PC-3 (cell line): ENCODE data around the gene ORAI2. TPM values are rescaled to one million over a fixed set of nuclear protein-coding genes. Genes with fewer than 3 reads are reported as not detected.

Source experiments
- ATAC-seq: fragments of 200-7000 bp; cut with Tn5 transposase; 2 replicates; pipeline ENCODE4 v1.9.1; 2020; ENCODE audit warnings: mild to moderate bottlenecking, moderate library complexity
- BruUV-seq: library from RNA; stranded (reverse); fragments of 400-500 nt; replicated peaks from 2 replicates; lab custom pipeline; 2021; lab: Mats Ljungman, UMichigan
- CTCF ChIA-PET: fragments of 300-600 bp; sonication (Branson Sonifier 250); formaldehyde crosslinking; loops from one replicate; lab custom pipeline; 2022; ENCODE audit warnings: antibody characterized with exemption; lab: Charles Lee
- POLR2A ChIA-PET: fragments of 300-600 bp; sonication (Branson Sonifier 250); formaldehyde crosslinking; loops from one replicate; lab custom pipeline; 2022; ENCODE audit warnings: antibody characterized with exemption; ENCODE audit not compliant: unreplicated experiment; lab: Charles Lee
- DNase-seq: peaks from one replicate; pipeline ENCODE4 v3.0.0-alpha.2; 2015
- H2AFZ ChIP-seq: fragments of 300-600 bp; sonication (generic); 2 replicates; pipeline ENCODE4 v1.6.0; 2016; ENCODE audit warnings: antibody characterized with exemption, low read length
- H3F3A ChIP-seq: fragments of 300-600 bp; sonication (generic); one replicate; pipeline ENCODE4 v1.6.0; 2017; ENCODE audit warnings: antibody characterized with exemption, low read length, control low read depth, mild to moderate bottlenecking; ENCODE audit not compliant: unreplicated experiment
- H3K27ac ChIP-seq: fragments of 300-600 bp; sonication (generic); 2 replicates; pipeline ENCODE4 v1.5.1; 2016; ENCODE audit warnings: mild to moderate bottlenecking, low read length
- H3K27me3 ChIP-seq: fragments of 300-600 bp; sonication (generic); 2 replicates; pipeline ENCODE4 v1.6.1; 2016; ENCODE audit warnings: low read length, mixed read lengths
- H3K36me3 ChIP-seq: fragments of 300-600 bp; sonication (generic); 2 replicates; pipeline ENCODE4 v1.6.1; 2016; ENCODE audit warnings: low read depth, mixed run types, low read length, mixed read lengths
- H3K4me1 ChIP-seq: fragments of 300-600 bp; sonication (generic); 2 replicates; pipeline ENCODE4 v1.5.1; 2016; ENCODE audit warnings: low read length; ENCODE audit not compliant: insufficient read depth
- H3K4me2 ChIP-seq: fragments of 300-600 bp; sonication (generic); 2 replicates; pipeline ENCODE4 v1.6.0; 2016; ENCODE audit warnings: low read length
- H3K4me3 ChIP-seq: fragments of 300-600 bp; sonication (generic); 2 replicates; pipeline ENCODE4 v1.5.1; 2016; ENCODE audit warnings: mild to moderate bottlenecking, low read length, mixed read lengths
- H3K79me2 ChIP-seq: fragments of 300-600 bp; sonication (generic); 2 replicates; pipeline ENCODE4 v1.6.1; 2017; ENCODE audit warnings: low read length, mixed read lengths
- H3K9ac ChIP-seq: fragments of 300-600 bp; sonication (generic); 2 replicates; pipeline ENCODE4 v1.6.0; 2016; ENCODE audit warnings: mild to moderate bottlenecking, low read length
- H3K9me2 ChIP-seq: fragments of 300-600 bp; sonication (generic); replicated peaks from 2 replicates; pipeline ENCODE4 v1.6.1; 2016; ENCODE audit warnings: mixed run types, low read length, mixed read lengths
- H3K9me3 ChIP-seq: fragments of 300-600 bp; sonication (generic); 2 replicates; pipeline ENCODE4 v1.6.1; 2016; ENCODE audit warnings: low read length, mixed read lengths
- H4K20me1 ChIP-seq: fragments of 300-600 bp; sonication (generic); 2 replicates; pipeline ENCODE4 v1.6.1; 2016; ENCODE audit warnings: low read length, mixed read lengths
- CTCF ChIP-seq: fragments of 300-600 bp; sonication (generic); conservative IDR thresholded peaks from 2 replicates; pipeline ENCODE4 v1.5.1; 2017; ENCODE audit warnings: antibody characterized with exemption, low read depth, mild to moderate bottlenecking, low read length
- EZH2 ChIP-seq: fragments of 300-600 bp; sonication (generic); IDR thresholded peaks from one replicate; pipeline ENCODE4 v1.6.1; 2017; ENCODE audit warnings: antibody characterized with exemption, mild to moderate bottlenecking, low read length; ENCODE audit not compliant: unreplicated experiment
- EZH2phosphoT487 ChIP-seq: fragments of 300-600 bp; sonication (generic); IDR thresholded peaks from 2 replicates; pipeline ENCODE4 v1.6.1; 2018; ENCODE audit warnings: mild to moderate bottlenecking, antibody characterized with exemption, low read length, borderline replicate concordance
- intact Hi-C: fragments of 100-400 bp; cut with micrococcal nuclease; formaldehyde crosslinking; loops from 2 replicates; pipeline ENCODE4 v1.9.0; 2023
- total RNA-seq: library from RNA; depleted of rRNA; stranded (reverse); fragments of >200 nt; gene quantifications from 2 replicates; pipeline ENCODE4 v1.2.3, GENCODE V29; 2014

The ORAI2 gene
- total RNA-seq, 1 experiment from 2014 or later: 20.8 TPM

GRCh38 chr7:102429141-102429899 lies 4.1 kb upstream of the ORAI2 start:
- no peaks in the 10 kb centered on the region for H4K20me1 ChIP-seq
- peaks cover 15% of the 10 kb centered on the region for H3K4me1 ChIP-seq
- H3K9ac ChIP-seq: no peak overlapping the region
- no peaks in the 10 kb centered on the region for H3K9me2 ChIP-seq
- no peaks in the 10 kb centered on the region for H3K79me2 ChIP-seq
- H3K36me3 ChIP-seq: no peaks in the 10 kb centered on the region
- no peak overlapping the region for H3K4me3 ChIP-seq
- intact Hi-C loops: no loop called here
- TF ChIP-seq EZH2phosphoT487: no peak
- no peak for TF ChIP-seq EZH2
- no peak for TF ChIP-seq CTCF
- ChIA-PET POLR2A (no interaction called here), CTCF (no interaction called here)
- no TSS peak for BruUV-seq
- H2AFZ ChIP-seq: no peak overlapping the region
- no peak overlapping the region for H3K27ac ChIP-seq
- H3K27me3 ChIP-seq: no peaks in the 10 kb centered on the region
- DNase-seq: no peak
- H3F3A ChIP-seq: peaks cover 6% of the 10 kb centered on the region
- no peaks in the 10 kb centered on the region for H3K9me3 ChIP-seq
- H3K4me2 ChIP-seq: no peak overlapping the region
- ATAC-seq: no peak

- H3K36me3 ChIP-seq: no peaks in the 10 kb centered on the region
- TF ChIP-seq CTCF (no peak), EZH2phosphoT487 (no peak), EZH2 (no peak)
- H4K20me1 ChIP-seq: no peaks in the 10 kb centered on the region
- POLR2A ChIA-PET: no interaction called here
- H3K4me2 ChIP-seq: peak overlapping the region; percentile 33
- H2AFZ ChIP-seq: peak overlapping the region; percentile 74
- H3K79me2 ChIP-seq: no peaks in the 10 kb centered on the region
- no peak overlapping the region for H3K4me3 ChIP-seq
- intact Hi-C loops: no loop called here
- no peaks in the 10 kb centered on the region for H3K9me3 ChIP-seq
- ATAC-seq (peak; percentile 67), DNase-seq (peak; percentile 62)
- CTCF ChIA-PET: no interaction called here
- H3F3A ChIP-seq: peaks cover 6% of the 10 kb centered on the region
- H3K27me3 ChIP-seq: no peaks in the 10 kb centered on the region
- H3K9ac ChIP-seq: no peak overlapping the region
- H3K4me1 ChIP-seq: peaks cover 15% of the 10 kb centered on the region
- BruUV-seq: no TSS peak
- H3K9me2 ChIP-seq: no peaks in the 10 kb centered on the region
- peak overlapping the region; percentile 42 for H3K27ac ChIP-seq
Observed at GRCh38 chr7:102431617-102432298, 1.6 kb upstream of the ORAI2 start.
